Measurements from ENCODE around the gene TRPM5. TPM values are rescaled to one million over a fixed set of nuclear protein-coding genes. Genes with fewer than 3 reads are reported as not detected.

TRPM5 gene, protein sequence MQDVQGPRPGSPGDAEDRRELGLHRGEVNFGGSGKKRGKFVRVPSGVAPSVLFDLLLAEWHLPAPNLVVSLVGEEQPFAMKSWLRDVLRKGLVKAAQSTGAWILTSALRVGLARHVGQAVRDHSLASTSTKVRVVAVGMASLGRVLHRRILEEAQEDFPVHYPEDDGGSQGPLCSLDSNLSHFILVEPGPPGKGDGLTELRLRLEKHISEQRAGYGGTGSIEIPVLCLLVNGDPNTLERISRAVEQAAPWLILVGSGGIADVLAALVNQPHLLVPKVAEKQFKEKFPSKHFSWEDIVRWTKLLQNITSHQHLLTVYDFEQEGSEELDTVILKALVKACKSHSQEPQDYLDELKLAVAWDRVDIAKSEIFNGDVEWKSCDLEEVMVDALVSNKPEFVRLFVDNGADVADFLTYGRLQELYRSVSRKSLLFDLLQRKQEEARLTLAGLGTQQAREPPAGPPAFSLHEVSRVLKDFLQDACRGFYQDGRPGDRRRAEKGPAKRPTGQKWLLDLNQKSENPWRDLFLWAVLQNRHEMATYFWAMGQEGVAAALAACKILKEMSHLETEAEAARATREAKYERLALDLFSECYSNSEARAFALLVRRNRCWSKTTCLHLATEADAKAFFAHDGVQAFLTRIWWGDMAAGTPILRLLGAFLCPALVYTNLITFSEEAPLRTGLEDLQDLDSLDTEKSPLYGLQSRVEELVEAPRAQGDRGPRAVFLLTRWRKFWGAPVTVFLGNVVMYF (N-terminal part only)
- polyA plus RNA-seq (2013), result 0.01 TPM

DNA sequence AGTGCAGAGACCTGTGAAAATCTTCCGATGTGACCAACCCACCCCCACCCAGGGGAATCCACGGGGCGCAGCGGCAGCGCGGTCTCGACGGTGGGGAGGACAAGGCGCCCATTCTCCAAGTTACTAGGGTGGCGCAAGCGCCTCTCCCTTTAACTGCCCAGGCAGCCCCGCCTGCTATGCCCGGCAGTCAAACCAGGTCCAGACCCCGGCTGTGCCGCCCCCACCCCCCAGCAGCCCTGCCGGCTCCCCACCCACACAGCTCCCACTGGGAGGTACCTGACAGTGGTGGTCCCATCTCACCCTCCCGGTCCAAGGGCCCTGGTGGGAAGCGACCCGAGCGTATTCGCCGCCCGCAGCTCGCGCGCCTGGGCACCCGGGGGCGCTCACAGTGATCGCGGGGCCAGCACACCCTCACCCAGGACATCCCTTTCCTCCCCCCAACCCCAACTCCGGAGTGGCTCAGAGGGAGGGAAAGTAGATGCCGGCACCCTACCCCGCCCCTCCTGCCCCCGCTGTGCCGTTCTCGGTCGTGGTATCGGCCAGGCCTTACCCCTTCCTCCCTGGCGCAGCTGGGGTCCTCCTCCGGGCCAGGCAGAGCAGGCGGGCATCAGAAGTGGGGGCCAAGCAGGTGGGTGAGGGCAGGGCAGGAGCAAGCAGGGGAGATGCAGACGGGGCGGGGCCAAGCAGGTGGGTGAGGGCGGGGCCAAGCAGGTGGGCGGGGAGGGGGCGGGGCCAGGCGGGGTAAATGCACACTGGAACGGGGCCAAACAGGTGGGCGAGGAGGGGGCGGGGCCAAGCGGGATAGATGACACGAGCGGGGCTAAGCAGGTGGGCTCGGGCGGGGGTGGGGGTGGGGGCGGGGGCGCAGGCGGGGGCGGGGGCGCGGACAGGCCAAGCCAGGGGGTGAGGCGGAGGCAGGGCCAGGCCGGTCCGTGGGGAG is at the start of gene TRPM5:
Gene TRPM5, minus strand, starts transcription at position 634 of the 940 bp plus-strand sequence. CDS start 21,478 bp downstream, outside the sequence.
- ChIA-PET CTCF (no interaction called here), POLR2A (no interaction called here)
- Histone ChIP-seq H3K27ac (ENCODE audit: insufficient read depth in 1 of 2, low read depth in 1 of 2, low read length in 2 of 2, poor library complexity in 1 of 2, severe bottlenecking in 2 of 2) (no peak within 1 kb of the TSS), H3K27me3 (replicated peaks in 2 of 5; ENCODE audit: control insufficient read depth in 4 of 5, insufficient read depth in 5 of 5, low read length in 4 of 5) (peaks cover 0 to 34% (median 6%) of the 10 kb centered on the region in 5 experiments), H3K9me3 (ENCODE audit: control extremely low read depth in 1 of 5, control insufficient read depth in 4 of 5, insufficient read depth in 2 of 5, low read depth in 1 of 5, low read length in 4 of 5) (peaks cover 0 to 5% (median 0%) of the 10 kb centered on the region in 5 experiments), H3K4me3 (ENCODE audit: control insufficient read depth in 1 of 7, extremely low read depth in 1 of 7, insufficient read depth in 4 of 7, low read depth in 2 of 7, low read length in 6 of 7) (peak within 1 kb of the TSS in 6 of 7 experiments; percentile 5 to 63 (median 44)), H3K4me1 (ENCODE audit: control extremely low read depth in 1 of 4, control insufficient read depth in 4 of 4, insufficient read depth in 4 of 4, low read length in 3 of 4) (peaks cover 0 to 46% (median 39%) of the 10 kb centered on the region in 4 experiments), H3K36me3 (ENCODE audit: control insufficient read depth in 4 of 4, insufficient read depth in 4 of 4, low read length in 3 of 4) (no peaks in the 10 kb centered on the region)
- WGBS (ENCODE audit: insufficient coverage), result 13% methylated on average over 27 of the region's 64 CpGs
- DNase-seq, result peak; percentile 36 to 80 (median 69)

DNA sequence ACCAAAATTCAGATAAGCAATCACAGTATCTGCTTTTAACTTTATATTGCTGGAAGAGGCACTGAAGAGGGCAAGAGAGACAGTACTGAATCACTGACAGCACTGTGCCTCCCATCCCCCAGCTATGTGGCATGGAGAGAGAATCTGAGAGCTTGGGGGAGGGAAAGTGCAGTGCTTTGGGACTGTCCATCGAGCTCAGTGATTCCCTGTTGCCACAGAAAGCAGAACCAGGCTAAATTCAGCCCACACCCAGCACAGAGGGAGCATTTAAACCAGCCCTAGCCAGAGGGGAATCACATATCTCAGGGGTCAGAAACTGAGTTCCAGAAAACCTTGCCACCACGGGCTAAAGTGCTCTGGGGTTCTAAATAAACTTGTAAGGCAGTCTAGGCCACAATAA is 44.8 kb upstream of the TRPM5 start:
- POLR2A ChIA-PET, result no interaction called here
- H3K9me3 ChIP-seq (ENCODE audit: control extremely low read depth in 1 of 5, control insufficient read depth in 4 of 5, insufficient read depth in 2 of 5, low read depth in 1 of 5, low read length in 4 of 5), result peaks cover 2 to 34% (median 10%) of the 10 kb centered on the region in 5 experiments
- H3K27ac ChIP-seq (ENCODE audit: insufficient read depth in 1 of 2, low read depth in 1 of 2, low read length in 2 of 2, poor library complexity in 1 of 2, severe bottlenecking in 2 of 2), result no peak overlapping the region
- no peaks in the 10 kb centered on the region for H3K4me1 ChIP-seq (ENCODE audit: control extremely low read depth in 1 of 4, control insufficient read depth in 4 of 4, insufficient read depth in 4 of 4, low read length in 3 of 4)
- no peaks in the 10 kb centered on the region for H3K27me3 ChIP-seq (replicated peaks in 2 of 5; ENCODE audit: control insufficient read depth in 4 of 5, insufficient read depth in 5 of 5, low read length in 4 of 5)
- no peak overlapping the region for H3K4me3 ChIP-seq (ENCODE audit: control insufficient read depth in 1 of 7, extremely low read depth in 1 of 7, insufficient read depth in 4 of 7, low read depth in 2 of 7, low read length in 6 of 7)
- CTCF ChIA-PET, result interaction anchor here (0.8 to 1.3 kb wide), 3 partner anchors 8 to 27 kb away, joined by 3 read pairs; no protein-coding TSS in a partner anchor
- H3K36me3 ChIP-seq (ENCODE audit: control insufficient read depth in 4 of 4, insufficient read depth in 4 of 4, low read length in 3 of 4), result no peaks in the 10 kb centered on the region
- DNase-seq, result no peak
- 70% methylated on average over 1 of the region's 2 CpGs for WGBS (ENCODE audit: insufficient coverage)

DNA sequence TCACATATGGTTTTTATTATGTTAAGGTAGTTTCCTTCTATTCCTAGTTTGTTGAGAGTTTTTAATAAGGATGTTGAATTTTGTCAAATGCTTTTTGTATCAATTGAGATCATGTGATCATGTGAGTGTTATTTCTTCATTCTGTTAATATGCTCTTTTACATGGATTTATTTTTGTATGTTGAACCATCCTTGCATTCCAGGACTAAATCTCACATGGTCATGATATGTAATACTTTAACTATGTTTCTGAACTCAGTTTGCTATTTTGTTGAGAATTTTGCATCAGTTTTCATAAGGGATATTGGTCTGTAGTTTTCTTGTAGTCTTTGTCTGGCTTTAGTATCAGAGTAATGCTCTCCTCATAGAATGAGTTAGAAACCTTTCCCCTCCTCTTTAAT is 43.7 kb upstream of the TRPM5 start:
- H3K27ac ChIP-seq (ENCODE audit: insufficient read depth in 1 of 2, low read depth in 1 of 2, low read length in 2 of 2, poor library complexity in 1 of 2, severe bottlenecking in 2 of 2), result no peak overlapping the region

DNA sequence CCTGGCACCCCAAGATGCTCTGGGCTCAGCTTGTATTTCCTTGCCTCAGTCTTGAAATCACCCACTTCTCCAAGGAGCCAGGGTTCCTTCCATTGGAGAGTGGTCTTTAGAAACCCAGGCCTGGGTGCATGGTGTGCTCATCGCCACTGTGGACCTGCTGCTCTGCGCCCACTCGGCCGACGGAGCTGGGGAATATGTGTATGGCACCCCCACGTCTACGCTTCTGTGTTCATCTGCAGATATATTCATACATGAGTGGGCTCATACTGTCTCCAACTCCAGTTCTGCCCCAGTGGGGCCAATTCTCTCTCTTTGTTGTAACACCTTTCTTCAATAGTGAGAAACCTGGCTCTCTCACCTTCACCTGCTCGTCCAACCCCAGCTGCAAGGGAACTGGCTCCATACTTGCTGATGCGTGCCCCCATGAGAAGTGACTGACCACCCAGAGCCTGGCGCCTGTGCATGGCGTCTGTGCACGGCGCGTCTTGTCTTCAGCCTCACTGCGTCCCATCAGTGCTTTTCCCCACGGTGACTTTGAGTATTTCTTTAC is 40.3 kb upstream of the TRPM5 start:
- ChIA-PET CTCF (interaction anchor here (1.3 kb wide), 1 partner anchor 406 kb away, joined by 3 read pairs; no protein-coding TSS in a partner anchor), POLR2A (no interaction called here)
- DNase-seq, result no peak

More for the DNA sequence above, 43.7 kb upstream of the TRPM5 start:
- H3K27me3 ChIP-seq (replicated peaks in 2 of 5; ENCODE audit: control insufficient read depth in 4 of 5, insufficient read depth in 5 of 5, low read length in 4 of 5), result no peaks in the 10 kb centered on the region
- H3K4me1 ChIP-seq (ENCODE audit: control extremely low read depth in 1 of 4, control insufficient read depth in 4 of 4, insufficient read depth in 4 of 4, low read length in 3 of 4), result peaks cover 0 to under 1% (median under 1%) of the 10 kb centered on the region in 4 experiments
- CTCF ChIA-PET, result interaction anchor here (1.2 to 1.3 kb wide), 2 partner anchors 9 to 14 kb away, joined by 3 read pairs; no protein-coding TSS in a partner anchor
- H3K36me3 ChIP-seq (ENCODE audit: control insufficient read depth in 4 of 4, insufficient read depth in 4 of 4, low read length in 3 of 4), result no peaks in the 10 kb centered on the region
- peaks cover 2 to 34% (median 10%) of the 10 kb centered on the region in 5 experiments for H3K9me3 ChIP-seq (ENCODE audit: control extremely low read depth in 1 of 5, control insufficient read depth in 4 of 5, insufficient read depth in 2 of 5, low read depth in 1 of 5, low read length in 4 of 5)
- peak in 2 of 3 donors; percentile 35 to 38 for DNase-seq
- no peak overlapping the region for H3K4me3 ChIP-seq (ENCODE audit: control insufficient read depth in 1 of 7, extremely low read depth in 1 of 7, insufficient read depth in 4 of 7, low read depth in 2 of 7, low read length in 6 of 7)
- POLR2A ChIA-PET, result no interaction called here

DNA sequence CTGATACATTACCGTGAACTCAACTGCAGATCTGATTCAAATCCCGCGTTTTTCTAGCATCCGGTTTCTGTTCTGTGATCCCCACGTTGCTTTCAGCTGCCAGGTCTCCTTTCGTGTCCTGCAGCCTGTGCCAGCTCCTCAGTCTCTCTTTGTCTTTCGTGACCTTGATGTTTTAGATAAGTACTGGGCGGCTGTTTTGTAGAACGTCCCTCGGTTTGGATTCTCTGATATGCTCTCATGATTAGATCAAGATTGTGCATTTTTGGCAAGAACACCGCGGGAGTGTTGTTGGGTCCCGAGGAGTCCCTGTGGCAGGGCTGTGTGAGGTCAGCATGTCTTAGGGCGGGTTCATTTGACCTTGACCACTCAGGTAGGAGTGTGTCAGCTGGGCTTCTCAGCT is 39.1 kb upstream of the TRPM5 start:
- DNase-seq, result no peak
- Histone ChIP-seq H3K9me3 (ENCODE audit: control extremely low read depth in 1 of 5, control insufficient read depth in 4 of 5, insufficient read depth in 2 of 5, low read depth in 1 of 5, low read length in 4 of 5) (peaks cover 0 to 19% (median 9%) of the 10 kb centered on the region in 5 experiments), H3K4me1 (ENCODE audit: control extremely low read depth in 1 of 4, control insufficient read depth in 4 of 4, insufficient read depth in 4 of 4, low read length in 3 of 4) (peaks cover 0 to 27% (median 25%) of the 10 kb centered on the region in 4 experiments), H3K27ac (ENCODE audit: insufficient read depth in 1 of 2, low read depth in 1 of 2, low read length in 2 of 2, poor library complexity in 1 of 2, severe bottlenecking in 2 of 2) (no peak overlapping the region), H3K36me3 (ENCODE audit: control insufficient read depth in 4 of 4, insufficient read depth in 4 of 4, low read length in 3 of 4) (no peaks in the 10 kb centered on the region), H3K27me3 (replicated peaks in 2 of 5; ENCODE audit: control insufficient read depth in 4 of 5, insufficient read depth in 5 of 5, low read length in 4 of 5) (no peaks in the 10 kb centered on the region), H3K4me3 (ENCODE audit: control insufficient read depth in 1 of 7, extremely low read depth in 1 of 7, insufficient read depth in 4 of 7, low read depth in 2 of 7, low read length in 6 of 7) (no peak overlapping the region)
- ChIA-PET POLR2A (no interaction called here), CTCF (interaction anchor here (1.3 kb wide), 1 partner anchor 407 kb away, joined by 3 read pairs; no protein-coding TSS in a partner anchor)
- WGBS (ENCODE audit: insufficient coverage), result over 99% methylated on average over 13 of the region's 14 CpGs

More for the DNA sequence above, 40.3 kb upstream of the TRPM5 start:
- Histone ChIP-seq H3K9me3 (ENCODE audit: control extremely low read depth in 1 of 5, control insufficient read depth in 4 of 5, insufficient read depth in 2 of 5, low read depth in 1 of 5, low read length in 4 of 5) (peaks cover 0 to 28% (median 10%) of the 10 kb centered on the region in 5 experiments), H3K36me3 (ENCODE audit: control insufficient read depth in 4 of 4, insufficient read depth in 4 of 4, low read length in 3 of 4) (no peaks in the 10 kb centered on the region), H3K27me3 (replicated peaks in 2 of 5; ENCODE audit: control insufficient read depth in 4 of 5, insufficient read depth in 5 of 5, low read length in 4 of 5) (no peaks in the 10 kb centered on the region), H3K4me3 (ENCODE audit: control insufficient read depth in 1 of 7, extremely low read depth in 1 of 7, insufficient read depth in 4 of 7, low read depth in 2 of 7, low read length in 6 of 7) (no peak overlapping the region), H3K27ac (ENCODE audit: insufficient read depth in 1 of 2, low read depth in 1 of 2, low read length in 2 of 2, poor library complexity in 1 of 2, severe bottlenecking in 2 of 2) (no peak overlapping the region), H3K4me1 (ENCODE audit: control extremely low read depth in 1 of 4, control insufficient read depth in 4 of 4, insufficient read depth in 4 of 4, low read length in 3 of 4) (peaks cover 0 to 27% (median 25%) of the 10 kb centered on the region in 4 experiments)
- WGBS (ENCODE audit: insufficient coverage), result 98% methylated on average over 16 of the region's 16 CpGs

DNA sequence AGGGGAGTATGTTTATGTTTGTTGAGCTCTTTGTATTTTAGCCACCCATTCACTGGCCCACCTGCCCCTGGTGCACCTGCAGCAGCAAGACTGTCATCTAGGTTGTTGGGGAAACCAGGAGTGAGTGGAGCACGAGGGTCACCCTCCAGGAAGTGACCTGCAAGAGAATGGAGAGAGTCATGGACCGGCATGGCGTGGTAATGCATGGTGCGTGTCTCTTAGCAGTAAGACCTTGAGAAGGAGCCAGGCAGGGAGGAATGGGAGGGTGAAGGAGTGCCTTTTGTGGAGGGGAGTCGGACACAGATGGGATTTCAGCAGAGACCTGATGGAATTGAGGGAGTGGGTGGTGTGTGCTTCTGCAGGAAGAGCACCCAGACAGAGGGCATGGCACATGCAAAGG is 38.4 kb upstream of the TRPM5 start:
- 89% methylated on average over 5 of the region's 5 CpGs for WGBS (ENCODE audit: insufficient coverage)
- Histone ChIP-seq H3K4me1 (ENCODE audit: control extremely low read depth in 1 of 4, control insufficient read depth in 4 of 4, insufficient read depth in 4 of 4, low read length in 3 of 4) (peaks cover 0 to 27% (median 25%) of the 10 kb centered on the region in 4 experiments), H3K27ac (ENCODE audit: insufficient read depth in 1 of 2, low read depth in 1 of 2, low read length in 2 of 2, poor library complexity in 1 of 2, severe bottlenecking in 2 of 2) (no peak overlapping the region), H3K27me3 (replicated peaks in 2 of 5; ENCODE audit: control insufficient read depth in 4 of 5, insufficient read depth in 5 of 5, low read length in 4 of 5) (no peaks in the 10 kb centered on the region), H3K36me3 (ENCODE audit: control insufficient read depth in 4 of 4, insufficient read depth in 4 of 4, low read length in 3 of 4) (no peaks in the 10 kb centered on the region), H3K9me3 (ENCODE audit: control extremely low read depth in 1 of 5, control insufficient read depth in 4 of 5, insufficient read depth in 2 of 5, low read depth in 1 of 5, low read length in 4 of 5) (peaks cover 0 to 21% (median 9%) of the 10 kb centered on the region in 5 experiments), H3K4me3 (ENCODE audit: control insufficient read depth in 1 of 7, extremely low read depth in 1 of 7, insufficient read depth in 4 of 7, low read depth in 2 of 7, low read length in 6 of 7) (no peak overlapping the region)
- POLR2A ChIA-PET, result no interaction called here
- DNase-seq, result no peak
- CTCF ChIA-PET, result interaction anchor here (2.0 kb wide), 1 partner anchor 44 kb away, joined by 7 read pairs; no protein-coding TSS in a partner anchor

All from common myeloid progenitor, CD34-positive (primary cell).